Body of pancreas (tissue), 4 donors: Measurements from ENCODE around the gene ZNF536.

ENCODE experiments used
- POLR2A ChIP-seq, 3 donors: fragments of 450-650 bp; IDR thresholded peaks; one replicate each; pipeline ENCODE4 v1.6.1; 2016; ENCODE audit warnings: antibody characterized with exemption in 3 of 3, mild to moderate bottlenecking in 2 of 3
- TF ChIP-seq, protein P1 (sequence below), 7 experiments: fragments of 450-650 bp in 4 of 7; fragments of 200-600 bp in 3 of 7; sonication (generic) in 3 of 7; IDR thresholded peaks; one replicate each; pipeline ENCODE4 v1.5.1; 2016 to 2019; ENCODE audit warnings: antibody characterized with exemption in 7 of 7

DNA sequence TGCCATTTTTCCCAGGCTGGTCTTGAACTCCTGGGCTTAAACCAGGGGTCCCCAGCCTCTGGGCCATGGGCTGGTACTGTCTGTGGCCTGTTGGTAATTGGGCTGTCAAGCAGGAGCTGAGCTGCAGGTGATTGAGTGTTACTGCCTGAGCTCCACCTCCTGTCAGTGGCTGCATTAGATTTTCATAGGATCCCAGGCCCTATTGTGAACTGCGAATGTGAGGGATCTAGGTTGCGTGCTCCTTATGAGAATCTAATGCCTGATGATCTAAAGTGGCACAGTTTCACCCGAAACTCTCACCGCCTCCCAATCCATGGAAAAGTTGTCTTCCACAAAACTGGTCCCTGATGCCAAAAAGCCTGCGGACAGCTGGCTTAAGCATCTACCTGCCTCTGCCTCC is 16.6 kb upstream of the ZNF536 start:
- TF ChIP-seq, protein P1, sequence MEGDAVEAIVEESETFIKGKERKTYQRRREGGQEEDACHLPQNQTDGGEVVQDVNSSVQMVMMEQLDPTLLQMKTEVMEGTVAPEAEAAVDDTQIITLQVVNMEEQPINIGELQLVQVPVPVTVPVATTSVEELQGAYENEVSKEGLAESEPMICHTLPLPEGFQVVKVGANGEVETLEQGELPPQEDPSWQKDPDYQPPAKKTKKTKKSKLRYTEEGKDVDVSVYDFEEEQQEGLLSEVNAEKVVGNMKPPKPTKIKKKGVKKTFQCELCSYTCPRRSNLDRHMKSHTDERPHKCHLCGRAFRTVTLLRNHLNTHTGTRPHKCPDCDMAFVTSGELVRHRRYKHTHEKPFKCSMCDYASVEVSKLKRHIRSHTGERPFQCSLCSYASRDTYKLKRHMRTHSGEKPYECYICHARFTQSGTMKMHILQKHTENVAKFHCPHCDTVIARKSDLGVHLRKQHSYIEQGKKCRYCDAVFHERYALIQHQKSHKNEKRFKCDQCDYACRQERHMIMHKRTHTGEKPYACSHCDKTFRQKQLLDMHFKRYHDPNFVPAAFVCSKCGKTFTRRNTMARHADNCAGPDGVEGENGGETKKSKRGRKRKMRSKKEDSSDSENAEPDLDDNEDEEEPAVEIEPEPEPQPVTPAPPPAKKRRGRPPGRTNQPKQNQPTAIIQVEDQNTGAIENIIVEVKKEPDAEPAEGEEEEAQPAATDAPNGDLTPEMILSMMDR (IDR thresholded peaks at IDR 0.05): no peak
- TF ChIP-seq POLR2A (IDR thresholded peaks at IDR 0.05): no peak
